Suprapubic skin (tissue), 4 donors: ENCODE measurements around the gene SNX9. TPM values are rescaled to one million over a fixed set of nuclear protein-coding genes. Genes with fewer than 3 reads are reported as not detected.

Experiments
- DNase-seq, 2 donors: peaks; one replicate each; pipeline ENCODE4 v3.0.0-alpha.2; 2019; ENCODE audit warnings: low spot score in 2 of 2
- H3K27ac ChIP-seq: fragments of 200-600 bp; sonication (generic); one replicate; pipeline ENCODE4 v1.5.1; 2019
- H3K27me3 ChIP-seq: fragments of 200-600 bp; sonication (generic); one replicate; pipeline ENCODE4 v1.5.1; 2019
- H3K36me3 ChIP-seq: fragments of 200-600 bp; sonication (generic); one replicate; pipeline ENCODE4 v1.5.1; 2019
- H3K4me1 ChIP-seq: fragments of 200-600 bp; sonication (generic); one replicate; pipeline ENCODE4 v1.5.1; 2019
- H3K4me3 ChIP-seq: fragments of 200-600 bp; sonication (generic); one replicate; pipeline ENCODE4 v1.5.1; 2019; ENCODE audit warnings: mild to moderate bottlenecking
- H3K9me3 ChIP-seq: fragments of 200-600 bp; sonication (generic); one replicate; pipeline ENCODE4 v1.5.1; 2019
- CTCF ChIP-seq, 2 donors: fragments of 200-600 bp in 1 of 2; fragments of 450-650 bp in 1 of 2; sonication (generic) in 1 of 2; IDR thresholded peaks; one replicate each; pipeline ENCODE4 v1.5.1; 2016 to 2019; ENCODE audit warnings: antibody characterized with exemption in 2 of 2, mild to moderate bottlenecking in 1 of 2, moderate library complexity in 1 of 2
- EP300 ChIP-seq: sonication (generic); formaldehyde crosslinking; IDR thresholded peaks from one replicate; pipeline ENCODE4 v1.6.1; 2017; ENCODE audit warnings: antibody characterized with exemption
- POLR2A ChIP-seq, 2 donors: fragments of 450-650 bp; IDR thresholded peaks; one replicate each; pipeline ENCODE4 v1.6.1; 2017; ENCODE audit warnings: antibody characterized with exemption in 2 of 2, mild to moderate bottlenecking in 2 of 2, moderate library complexity in 2 of 2
- POLR2AphosphoS5 ChIP-seq, 3 donors: sonication (generic); formaldehyde crosslinking; IDR thresholded peaks; one replicate each; pipeline ENCODE4 v1.6.1; 2017; ENCODE audit warnings: antibody characterized with exemption in 3 of 3
- WGBS: methylation state at CpG from one replicate; pipeline ENCODE4 v1.1.5; 2018; 5-methylcytosine and 5-hydroxymethylcytosine counted together
- total RNA-seq, 4 donors: library from RNA; depleted of rRNA; stranded (reverse); fragments of >200 nt; gene quantifications; one replicate each; pipeline ENCODE4 v1.1.0, GENCODE V29; 2016

The SNX9 gene
- total RNA-seq, 4 donors from 2014 or later = 30.4 to 44.2 (median 35.8) TPM

- DNase-seq = no peak
- no peak overlapping the region for H3K27ac ChIP-seq
- H3K9me3 ChIP-seq = no peaks in the 10 kb centered on the region
Measured at GRCh38 chr6:157811137-157811475, 11.9 kb upstream of the SNX9 start.

GRCh38 chr6:157811476-157812173 is 11.4 kb upstream of the SNX9 start:
- 88% methylated on average over 3 of the region's 3 CpGs for WGBS
- no peaks in the 10 kb centered on the region for H3K9me3 ChIP-seq
- H3K27ac ChIP-seq = no peak overlapping the region
- no peak overlapping the region for H3K4me3 ChIP-seq
- H3K4me1 ChIP-seq = peaks cover 24% of the 10 kb centered on the region
- DNase-seq = no peak
- H3K36me3 ChIP-seq = no peaks in the 10 kb centered on the region
- no peak for TF ChIP-seq CTCF (IDR thresholded peaks at IDR 0.05)
- TF ChIP-seq POLR2AphosphoS5 (IDR thresholded peaks at IDR 0.05) = no peak
- TF ChIP-seq EP300 = no peak
- TF ChIP-seq POLR2A (IDR thresholded peaks at IDR 0.05) = no peak
- no peaks in the 10 kb centered on the region for H3K27me3 ChIP-seq

More at GRCh38 chr6:157811137-157811475, 11.9 kb upstream of the SNX9 start:
- no peak for TF ChIP-seq POLR2A (IDR thresholded peaks at IDR 0.05)
- no peak for TF ChIP-seq CTCF (IDR thresholded peaks at IDR 0.05)
- TF ChIP-seq EP300 = no peak
- TF ChIP-seq POLR2AphosphoS5 (IDR thresholded peaks at IDR 0.05) = no peak
- no peak overlapping the region for H3K4me3 ChIP-seq
- H3K36me3 ChIP-seq = no peaks in the 10 kb centered on the region
- peaks cover 24% of the 10 kb centered on the region for H3K4me1 ChIP-seq
- no peaks in the 10 kb centered on the region for H3K27me3 ChIP-seq

GRCh38 chr6:157812425-157813171 is 10.4 kb upstream of the SNX9 start:
- Histone ChIP-seq H3K4me1 (peaks cover 24% of the 10 kb centered on the region), H3K9me3 (no peaks in the 10 kb centered on the region), H3K27ac (peak overlapping the region; percentile 87), H3K4me3 (no peak overlapping the region), H3K36me3 (no peaks in the 10 kb centered on the region), H3K27me3 (no peaks in the 10 kb centered on the region)
- TF ChIP-seq CTCF (IDR thresholded peaks at IDR 0.05) = no peak
- TF ChIP-seq POLR2A (IDR thresholded peaks at IDR 0.05) = no peak
- DNase-seq = no peak

GRCh38 chr6:157813191-157813590 is 9.9 kb upstream of the SNX9 start:
- Histone ChIP-seq H3K27ac (peak overlapping the region; percentile 87), H3K4me1 (peaks cover 24% of the 10 kb centered on the region), H3K36me3 (no peaks in the 10 kb centered on the region), H3K4me3 (peak overlapping the region; percentile 3), H3K9me3 (no peaks in the 10 kb centered on the region), H3K27me3 (no peaks in the 10 kb centered on the region)
- TF ChIP-seq POLR2AphosphoS5 (IDR thresholded peaks at IDR 0.05) (no peak), EP300 (no peak), CTCF (IDR thresholded peaks at IDR 0.05) (no peak)
- peak in 1 of 2 donors; percentile 72 for DNase-seq
- WGBS = 65% methylated on average over 5 of the region's 5 CpGs

GRCh38 chr6:157813750-157814455 is 9.1 kb upstream of the SNX9 start:
- Histone ChIP-seq H3K27me3 (no peaks in the 10 kb centered on the region), H3K36me3 (no peaks in the 10 kb centered on the region), H3K27ac (peak overlapping the region; percentile 87), H3K4me1 (peaks cover 24% of the 10 kb centered on the region), H3K9me3 (no peaks in the 10 kb centered on the region), H3K4me3 (peak overlapping the region; percentile 3)
- peak in 1 of 3 donors; percentile 29 for TF ChIP-seq POLR2AphosphoS5 (IDR thresholded peaks at IDR 0.05)
- TF ChIP-seq EP300 = no peak
- 45% methylated on average over 5 of the region's 5 CpGs for WGBS
- DNase-seq = no peak
